ENCODE results near the gene SLC45A3.

The SLC45A3 gene

DNA sequence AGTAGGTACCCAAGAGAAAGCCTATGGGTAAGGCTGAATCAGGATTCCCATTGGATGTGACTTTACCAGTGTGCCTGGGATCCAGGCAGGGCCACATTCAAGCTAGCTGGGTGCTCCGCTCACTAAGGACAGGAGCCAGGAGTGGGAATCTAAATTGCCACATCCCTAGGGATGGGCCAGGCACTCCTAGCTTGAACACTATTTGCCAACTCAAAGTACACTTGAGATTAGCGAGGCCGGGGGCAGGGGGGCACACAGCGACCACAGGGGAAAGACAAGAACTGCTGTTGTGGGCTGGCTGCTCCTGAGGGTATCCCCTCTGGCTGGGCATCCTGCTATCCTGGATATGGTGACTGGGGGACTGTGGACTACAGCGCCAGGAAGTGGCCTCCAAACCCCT lies 4.3 kb downstream of the SLC45A3 start:
- DNase-seq (ENCODE audit: low read depth): no peak
- TF ChIP-seq, protein P1, sequence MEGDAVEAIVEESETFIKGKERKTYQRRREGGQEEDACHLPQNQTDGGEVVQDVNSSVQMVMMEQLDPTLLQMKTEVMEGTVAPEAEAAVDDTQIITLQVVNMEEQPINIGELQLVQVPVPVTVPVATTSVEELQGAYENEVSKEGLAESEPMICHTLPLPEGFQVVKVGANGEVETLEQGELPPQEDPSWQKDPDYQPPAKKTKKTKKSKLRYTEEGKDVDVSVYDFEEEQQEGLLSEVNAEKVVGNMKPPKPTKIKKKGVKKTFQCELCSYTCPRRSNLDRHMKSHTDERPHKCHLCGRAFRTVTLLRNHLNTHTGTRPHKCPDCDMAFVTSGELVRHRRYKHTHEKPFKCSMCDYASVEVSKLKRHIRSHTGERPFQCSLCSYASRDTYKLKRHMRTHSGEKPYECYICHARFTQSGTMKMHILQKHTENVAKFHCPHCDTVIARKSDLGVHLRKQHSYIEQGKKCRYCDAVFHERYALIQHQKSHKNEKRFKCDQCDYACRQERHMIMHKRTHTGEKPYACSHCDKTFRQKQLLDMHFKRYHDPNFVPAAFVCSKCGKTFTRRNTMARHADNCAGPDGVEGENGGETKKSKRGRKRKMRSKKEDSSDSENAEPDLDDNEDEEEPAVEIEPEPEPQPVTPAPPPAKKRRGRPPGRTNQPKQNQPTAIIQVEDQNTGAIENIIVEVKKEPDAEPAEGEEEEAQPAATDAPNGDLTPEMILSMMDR (IDR thresholded peaks at IDR 0.05; ENCODE audit: low read length, missing control alignments): no peak
- H3K4me3 ChIP-seq (replicated peaks; ENCODE audit: low read depth, low read length): no peak overlapping the region

DNA sequence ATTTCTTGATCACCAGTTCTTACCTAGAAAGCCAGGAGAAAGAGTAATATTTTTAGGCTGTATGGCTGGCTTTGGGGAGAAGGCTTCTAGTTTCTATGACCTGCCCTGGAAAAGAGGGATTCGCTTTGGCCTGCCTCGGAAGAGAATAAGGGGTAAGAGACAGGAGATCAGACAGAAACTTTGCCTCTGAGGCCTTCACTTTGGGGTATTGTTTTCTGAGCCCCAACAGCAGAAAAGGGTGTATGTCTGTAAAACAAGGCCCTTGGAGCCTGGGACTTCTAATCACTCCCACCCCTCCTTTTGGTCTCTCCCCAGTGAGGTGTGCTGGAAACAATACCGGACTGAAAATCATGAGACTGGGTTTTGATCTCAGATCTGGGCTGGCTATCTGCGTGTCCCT lies 5.1 kb downstream of the SLC45A3 start:
- TF ChIP-seq, protein P1 (IDR thresholded peaks at IDR 0.05; ENCODE audit: low read length, missing control alignments): no peak
- no peak for DNase-seq (ENCODE audit: low read depth)
- H3K4me3 ChIP-seq (replicated peaks; ENCODE audit: low read depth, low read length): no peak overlapping the region

DNA sequence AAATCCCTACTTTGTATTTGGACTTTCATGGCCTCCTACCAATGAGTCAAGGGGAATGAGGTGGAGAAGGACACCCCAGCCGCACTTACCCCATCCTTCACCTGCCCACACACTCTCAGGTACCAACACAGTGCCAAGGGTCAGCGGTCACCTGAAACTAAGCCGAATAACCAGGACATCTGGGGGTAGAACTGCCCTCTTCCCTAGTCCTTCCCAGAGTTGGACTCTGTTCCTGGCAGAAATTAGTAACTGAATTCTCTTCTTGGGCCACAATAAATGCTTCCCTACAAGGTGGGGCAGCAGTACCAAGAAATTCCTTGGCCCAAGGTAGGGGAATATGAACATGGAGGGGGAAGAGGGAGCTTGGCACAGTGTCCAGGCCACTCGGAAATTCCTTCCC lies 7.3 kb downstream of the SLC45A3 start:
- TF ChIP-seq, protein P1 (IDR thresholded peaks at IDR 0.05; ENCODE audit: low read length, missing control alignments): no peak
- no peak overlapping the region for H3K4me3 ChIP-seq (replicated peaks; ENCODE audit: low read depth, low read length)
- no peak for DNase-seq (ENCODE audit: low read depth)

DNA sequence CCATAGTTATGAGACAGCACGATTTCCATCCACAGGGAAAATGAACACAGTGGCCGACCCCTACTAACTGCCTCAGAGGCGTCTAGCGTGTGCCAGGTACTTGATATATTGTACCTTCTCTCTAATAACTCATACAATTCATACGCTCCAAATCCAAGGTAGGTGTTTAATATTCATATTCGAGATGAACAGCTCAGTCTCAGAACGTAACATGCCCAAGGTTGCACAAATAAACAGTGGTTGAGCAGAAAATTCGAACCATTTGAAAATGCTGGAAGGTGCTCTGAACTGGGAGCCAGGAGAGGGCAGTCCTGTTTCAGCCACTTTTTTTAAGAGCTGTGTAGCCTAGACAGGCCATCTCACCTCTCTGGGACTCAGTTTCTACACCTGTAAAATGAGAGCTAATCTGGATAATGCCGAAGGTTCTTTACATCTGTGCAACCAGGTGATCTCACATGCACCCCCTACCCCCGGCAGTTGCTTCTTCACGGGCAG lies 7.9 kb downstream of the SLC45A3 start:
- no peak overlapping the region for H3K4me3 ChIP-seq (replicated peaks; ENCODE audit: low read depth, low read length)
- TF ChIP-seq, protein P1 (IDR thresholded peaks at IDR 0.05; ENCODE audit: low read length, missing control alignments): no peak
- no peak for DNase-seq (ENCODE audit: low read depth)

DNA sequence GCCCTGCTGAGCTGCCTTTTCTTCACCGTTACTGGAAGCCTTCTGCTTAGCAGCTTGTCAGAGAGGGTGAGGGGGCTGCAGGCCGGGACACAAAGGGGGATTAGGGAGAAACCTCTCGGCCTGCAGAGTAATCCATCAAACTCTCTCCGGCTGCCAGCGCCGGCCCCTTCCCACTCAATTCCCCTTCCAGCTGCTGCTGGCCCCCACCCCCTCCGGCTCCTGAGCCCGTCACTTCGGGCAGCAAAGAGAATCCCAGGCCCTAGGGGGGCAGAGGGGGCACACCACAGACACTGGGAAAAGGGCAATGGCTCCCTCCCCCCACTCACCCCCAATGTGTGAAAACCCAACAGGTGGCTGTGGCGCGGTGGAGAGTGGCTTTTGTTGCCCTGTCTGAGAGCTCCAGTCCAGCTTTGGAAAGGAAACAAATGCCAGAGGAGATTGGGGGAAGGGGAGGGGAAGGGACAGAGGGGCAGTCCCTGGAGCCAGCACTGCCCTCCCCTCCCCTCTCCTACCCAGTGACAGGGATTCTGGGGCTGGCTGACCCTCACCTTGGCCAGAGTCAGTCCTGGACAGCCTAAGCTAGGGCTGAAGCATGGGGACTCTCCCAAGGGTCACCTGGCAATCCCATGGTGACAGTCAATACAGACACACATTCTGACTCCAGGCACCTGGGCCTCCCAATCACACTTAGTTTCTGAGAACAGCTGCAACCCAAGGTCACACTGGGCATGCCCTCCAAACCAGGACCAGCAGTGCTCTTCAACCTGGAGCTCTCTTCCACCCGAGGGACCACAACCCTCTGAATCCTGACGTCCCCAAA lies 9.5 kb downstream of the SLC45A3 start:
- H3K4me3 ChIP-seq (replicated peaks; ENCODE audit: low read depth, low read length): no peak overlapping the region
- DNase-seq (ENCODE audit: low read depth): no peak
- TF ChIP-seq, protein P1 (IDR thresholded peaks at IDR 0.05; ENCODE audit: low read length, missing control alignments): no peak

DNA sequence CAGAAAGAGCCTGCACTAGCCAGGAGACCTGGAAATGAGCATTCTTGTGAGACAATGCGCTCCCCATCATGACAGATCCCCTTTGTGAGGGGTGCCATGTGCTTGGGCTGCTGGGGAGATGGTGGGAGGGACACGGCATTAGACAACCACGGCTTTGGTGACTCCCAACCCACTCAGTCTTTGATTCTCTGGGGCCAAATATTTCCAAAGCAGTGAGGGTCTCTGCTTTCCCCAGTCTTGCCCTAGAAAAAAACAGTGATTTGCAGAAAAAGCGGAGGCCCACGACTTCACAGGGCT lies 10.2 kb downstream of the SLC45A3 start:
- TF ChIP-seq, protein P1 (IDR thresholded peaks at IDR 0.05; ENCODE audit: low read length, missing control alignments): no peak
- no peak for DNase-seq (ENCODE audit: low read depth)
- H3K4me3 ChIP-seq (replicated peaks; ENCODE audit: low read depth, low read length): no peak overlapping the region

Data from fibroblast of pulmonary artery (primary cell).